ENCODE data around the gene IQSEC1.

Gene IQSEC1

GRCh38 chr3:12961007-12961696 is 112.1 kb downstream of the IQSEC1 start:
- no peaks in the 10 kb centered on the region for H3K36me3 ChIP-seq
- peak overlapping the region; percentile 89 to 94 for H3K27ac ChIP-seq
- TF ChIP-seq CTCF (IDR thresholded peaks at IDR 0.05), result no peak
- H3K4me3 ChIP-seq, result no peak overlapping the region
- H3K4me1 ChIP-seq, result peaks cover 14 to 100% (median 98%) of the 10 kb centered on the region in 4 donors
- no peaks in the 10 kb centered on the region for H3K9me3 ChIP-seq
- H3K27me3 ChIP-seq, result no peaks in the 10 kb centered on the region
- intact Hi-C loops (cut with DNase I; ENCODE audit: low total_unique reads), result no loop called here
- no peak for DNase-seq

GRCh38 chr3:12960497-12960896 is 112.7 kb downstream of the IQSEC1 start:
- Histone ChIP-seq H3K9me3 (no peaks in the 10 kb centered on the region), H3K4me3 (no peak overlapping the region), H3K27ac (peak overlapping the region; percentile 89 to 94), H3K4me1 (peaks cover 14 to 100% (median 98%) of the 10 kb centered on the region in 4 donors), H3K27me3 (no peaks in the 10 kb centered on the region), H3K36me3 (no peaks in the 10 kb centered on the region)
- no peak for TF ChIP-seq CTCF (IDR thresholded peaks at IDR 0.05)
- no peak for DNase-seq
- intact Hi-C loops (cut with DNase I; ENCODE audit: low total_unique reads), result no loop called here

GRCh38 chr3:12959838-12960378 is 113.3 kb downstream of the IQSEC1 start:
- no peaks in the 10 kb centered on the region for H3K36me3 ChIP-seq
- H3K4me1 ChIP-seq, result peaks cover 14 to 100% (median 98%) of the 10 kb centered on the region in 4 donors
- H3K27me3 ChIP-seq, result no peaks in the 10 kb centered on the region
- DNase-seq, result no peak
- H3K4me3 ChIP-seq, result no peak overlapping the region
- TF ChIP-seq CTCF (IDR thresholded peaks at IDR 0.05), result no peak
- no peaks in the 10 kb centered on the region for H3K9me3 ChIP-seq
- H3K27ac ChIP-seq, result peak overlapping the region; percentile 89 to 94
- intact Hi-C loops (cut with DNase I; ENCODE audit: low total_unique reads), result no loop called here

GRCh38 chr3:12959410-12959809 is 113.8 kb downstream of the IQSEC1 start:
- peak overlapping the region; percentile 89 to 94 for H3K27ac ChIP-seq
- intact Hi-C loops (cut with DNase I; ENCODE audit: low total_unique reads), result no loop called here
- H3K9me3 ChIP-seq, result no peaks in the 10 kb centered on the region
- TF ChIP-seq CTCF (IDR thresholded peaks at IDR 0.05), result no peak
- DNase-seq, result peak; percentile 41 to 86
- H3K4me1 ChIP-seq, result peaks cover 18 to 100% (median 98%) of the 10 kb centered on the region in 4 donors
- no peaks in the 10 kb centered on the region for H3K27me3 ChIP-seq
- H3K4me3 ChIP-seq, result no peak overlapping the region
- H3K36me3 ChIP-seq, result no peaks in the 10 kb centered on the region

- H3K4me1 ChIP-seq, result peaks cover 24 to 100% (median 98%) of the 10 kb centered on the region in 4 donors
- no peaks in the 10 kb centered on the region for H3K36me3 ChIP-seq
- TF ChIP-seq CTCF (IDR thresholded peaks at IDR 0.05), result no peak
- no peak overlapping the region for H3K4me3 ChIP-seq
- no peak for DNase-seq
- H3K9me3 ChIP-seq, result no peaks in the 10 kb centered on the region
- intact Hi-C loops (cut with DNase I; ENCODE audit: low total_unique reads), result no loop called here
- H3K27me3 ChIP-seq, result no peaks in the 10 kb centered on the region
- H3K27ac ChIP-seq, result peak overlapping the region; percentile 89 to 94
Measured at GRCh38 chr3:12957824-12958792, 115.1 kb downstream of the IQSEC1 start.
